Measurements from ENCODE around the gene LTB4R.
"Not testable (repeated sequence)": the region's sequence is repeated elsewhere in the genome, so short reads cannot be mapped to it uniquely, and the experiment has no call there.

LTB4R gene

DNA sequence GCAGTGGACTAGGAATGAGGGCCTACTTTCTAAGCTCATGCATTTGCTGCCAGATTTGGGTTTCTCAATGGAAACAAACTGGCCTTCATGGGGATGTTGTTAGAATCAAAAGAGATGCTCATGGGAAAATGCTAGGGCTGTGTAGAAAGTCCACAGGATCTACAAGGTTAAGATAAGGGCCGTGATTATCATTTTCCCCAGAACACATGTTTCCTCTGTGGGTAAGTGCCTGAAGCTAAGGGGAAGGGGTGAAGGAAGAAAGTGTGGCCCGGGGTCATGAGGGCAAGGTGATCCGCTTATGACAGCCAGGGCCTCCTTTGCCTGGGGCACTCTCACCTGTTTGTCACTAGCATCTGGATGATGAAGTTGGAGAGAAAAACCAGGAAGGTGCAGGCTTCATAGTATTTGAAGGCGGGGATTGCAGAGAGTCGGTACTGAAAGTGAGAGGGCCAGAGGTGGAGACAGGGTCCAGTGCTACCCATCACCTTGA is 13.8 kb downstream of the LTB4R start:
- Histone ChIP-seq H3K36me3 (no peaks in the 10 kb centered on the region), H3K9me3 (ENCODE audit: severe bottlenecking) (no peaks in the 10 kb centered on the region), H3K27ac (peak overlapping the region; percentile 20; the same call in 1 of the 2 replicates), H3K27me3 (ENCODE audit: insufficient read depth, low read depth, severe bottlenecking) (no peaks in the 10 kb centered on the region), H3K4me3 (ENCODE audit: low read depth, low read length) (no peak overlapping the region)
- no peak for DNase-seq
- TF ChIP-seq, protein P1, sequence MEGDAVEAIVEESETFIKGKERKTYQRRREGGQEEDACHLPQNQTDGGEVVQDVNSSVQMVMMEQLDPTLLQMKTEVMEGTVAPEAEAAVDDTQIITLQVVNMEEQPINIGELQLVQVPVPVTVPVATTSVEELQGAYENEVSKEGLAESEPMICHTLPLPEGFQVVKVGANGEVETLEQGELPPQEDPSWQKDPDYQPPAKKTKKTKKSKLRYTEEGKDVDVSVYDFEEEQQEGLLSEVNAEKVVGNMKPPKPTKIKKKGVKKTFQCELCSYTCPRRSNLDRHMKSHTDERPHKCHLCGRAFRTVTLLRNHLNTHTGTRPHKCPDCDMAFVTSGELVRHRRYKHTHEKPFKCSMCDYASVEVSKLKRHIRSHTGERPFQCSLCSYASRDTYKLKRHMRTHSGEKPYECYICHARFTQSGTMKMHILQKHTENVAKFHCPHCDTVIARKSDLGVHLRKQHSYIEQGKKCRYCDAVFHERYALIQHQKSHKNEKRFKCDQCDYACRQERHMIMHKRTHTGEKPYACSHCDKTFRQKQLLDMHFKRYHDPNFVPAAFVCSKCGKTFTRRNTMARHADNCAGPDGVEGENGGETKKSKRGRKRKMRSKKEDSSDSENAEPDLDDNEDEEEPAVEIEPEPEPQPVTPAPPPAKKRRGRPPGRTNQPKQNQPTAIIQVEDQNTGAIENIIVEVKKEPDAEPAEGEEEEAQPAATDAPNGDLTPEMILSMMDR (IDR thresholded peaks at IDR 0.05; ENCODE audit: low read depth, low read length) = no peak

DNA sequence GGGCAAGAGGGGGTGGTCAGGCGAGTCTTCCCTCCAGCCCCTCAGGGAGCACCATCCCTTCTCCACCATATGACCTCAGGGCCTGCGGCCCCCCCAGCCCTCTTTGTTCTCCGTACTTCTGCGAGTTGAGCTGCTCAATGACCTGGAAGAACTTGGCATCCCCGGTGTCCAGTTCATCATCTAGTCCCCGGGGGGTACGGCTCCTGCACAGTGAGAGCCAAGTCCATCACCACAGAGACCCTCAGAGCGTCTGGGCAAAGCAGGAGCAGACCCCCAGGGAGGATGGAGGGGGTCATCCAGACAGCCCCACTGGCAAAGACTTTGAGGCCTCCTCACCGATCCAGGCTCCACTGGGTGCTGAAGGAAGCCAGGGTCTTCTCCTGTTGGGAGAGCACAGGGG is 14.7 kb downstream of the LTB4R start:
- Histone ChIP-seq H3K27me3 (ENCODE audit: insufficient read depth, low read depth, severe bottlenecking) (no peaks in the 10 kb centered on the region), H3K36me3 (no peaks in the 10 kb centered on the region), H3K9me3 (ENCODE audit: severe bottlenecking) (no peaks in the 10 kb centered on the region), H3K27ac (no peak overlapping the region), H3K4me3 (ENCODE audit: low read depth, low read length) (no peak overlapping the region)
- no peak for DNase-seq
- TF ChIP-seq, protein P1 (IDR thresholded peaks at IDR 0.05; ENCODE audit: low read depth, low read length) = no peak

DNA sequence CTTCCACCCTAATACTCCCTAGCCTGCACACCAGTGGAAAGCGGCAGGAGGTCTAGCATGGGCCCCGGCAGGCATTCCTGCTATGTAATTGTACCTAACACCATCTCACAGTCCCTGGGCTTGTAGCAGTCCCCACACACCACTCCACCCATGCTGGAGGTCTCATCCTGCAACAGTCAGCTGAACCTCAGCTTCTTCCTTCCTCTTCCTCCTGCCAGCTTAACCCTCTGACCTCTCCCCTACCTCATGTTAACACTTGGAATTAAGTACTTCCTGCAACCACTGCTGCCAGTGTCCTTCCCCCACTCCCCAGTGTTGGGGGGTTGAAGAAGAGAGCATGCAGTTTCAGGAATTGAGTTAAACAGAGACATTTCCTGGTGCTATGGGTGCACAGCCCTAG is 16.0 kb downstream of the LTB4R start:
- no peak for DNase-seq
- Histone ChIP-seq H3K4me3 (ENCODE audit: low read depth, low read length) (no peak overlapping the region), H3K36me3 (no peaks in the 10 kb centered on the region), H3K27me3 (ENCODE audit: insufficient read depth, low read depth, severe bottlenecking) (no peaks in the 10 kb centered on the region), H3K27ac (no peak overlapping the region), H3K9me3 (ENCODE audit: severe bottlenecking) (no peaks in the 10 kb centered on the region)
- TF ChIP-seq, protein P1 (IDR thresholded peaks at IDR 0.05; ENCODE audit: low read depth, low read length) = no peak

DNA sequence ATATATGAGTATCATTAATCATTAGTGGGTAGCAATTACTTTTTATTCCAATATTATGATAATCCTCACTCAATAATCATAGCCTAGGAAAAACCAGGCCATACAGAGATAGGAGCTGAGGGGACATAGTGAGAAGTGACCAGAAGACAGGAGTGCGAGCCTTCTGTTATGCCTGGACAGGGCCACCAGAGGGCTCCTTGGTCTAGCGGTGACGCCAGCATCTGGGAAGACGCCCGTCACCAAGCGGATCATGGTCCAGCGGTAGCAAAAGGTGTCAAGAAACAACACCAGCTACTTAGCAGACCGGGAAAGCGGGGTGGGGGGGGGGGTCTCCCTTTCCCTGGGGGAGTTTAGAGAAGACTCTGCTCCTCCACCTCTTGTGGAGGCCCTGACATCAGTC is 16.6 kb downstream of the LTB4R start:
- H3K9me3 ChIP-seq (ENCODE audit: severe bottlenecking); H3K27ac ChIP-seq; H3K4me3 ChIP-seq (ENCODE audit: low read depth, low read length); H3K27me3 ChIP-seq (ENCODE audit: insufficient read depth, low read depth, severe bottlenecking); H3K36me3 ChIP-seq: not testable (repeated sequence)
- peak; percentile 69 for DNase-seq
- TF ChIP-seq, protein P1 (IDR thresholded peaks at IDR 0.05; ENCODE audit: low read depth, low read length) = peak; percentile 41

DNA sequence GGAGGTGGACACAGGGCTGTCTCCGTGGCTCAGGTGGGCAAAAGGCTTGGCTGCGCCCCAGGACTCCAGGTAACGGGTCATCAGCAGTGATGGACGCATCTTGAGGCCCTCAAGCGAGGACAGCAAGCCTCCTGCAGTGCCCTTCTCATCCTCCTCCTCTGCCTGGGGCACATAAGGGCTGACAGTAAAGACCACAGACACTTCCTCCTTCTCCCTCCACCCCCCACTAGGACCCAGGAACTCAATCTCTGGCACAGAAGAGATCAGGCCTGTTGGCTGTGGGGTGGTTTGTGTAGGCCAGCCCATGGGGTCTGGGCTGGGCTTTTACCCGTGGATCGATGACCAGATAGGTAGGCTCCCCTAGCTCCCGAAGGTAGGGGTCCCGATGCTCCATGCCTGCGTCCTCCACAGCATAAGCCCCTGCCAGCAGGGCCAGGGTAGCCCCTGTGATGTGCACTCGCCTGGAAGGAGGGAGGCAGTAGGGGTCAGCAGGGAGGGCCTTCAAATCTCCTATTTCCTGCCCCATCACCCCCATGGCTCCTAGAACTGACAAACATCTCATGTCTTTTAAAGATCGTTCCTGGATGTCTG is 17.9 kb downstream of the LTB4R start:
- Histone ChIP-seq H3K9me3 (ENCODE audit: severe bottlenecking) (no peaks in the 10 kb centered on the region), H3K36me3 (no peaks in the 10 kb centered on the region), H3K27ac (no peak overlapping the region), H3K4me3 (ENCODE audit: low read depth, low read length) (no peak overlapping the region), H3K27me3 (ENCODE audit: insufficient read depth, low read depth, severe bottlenecking) (peaks cover 2% of the 10 kb centered on the region)
- DNase-seq = no peak
- TF ChIP-seq, protein P1 (IDR thresholded peaks at IDR 0.05; ENCODE audit: low read depth, low read length) = no peak

DNA sequence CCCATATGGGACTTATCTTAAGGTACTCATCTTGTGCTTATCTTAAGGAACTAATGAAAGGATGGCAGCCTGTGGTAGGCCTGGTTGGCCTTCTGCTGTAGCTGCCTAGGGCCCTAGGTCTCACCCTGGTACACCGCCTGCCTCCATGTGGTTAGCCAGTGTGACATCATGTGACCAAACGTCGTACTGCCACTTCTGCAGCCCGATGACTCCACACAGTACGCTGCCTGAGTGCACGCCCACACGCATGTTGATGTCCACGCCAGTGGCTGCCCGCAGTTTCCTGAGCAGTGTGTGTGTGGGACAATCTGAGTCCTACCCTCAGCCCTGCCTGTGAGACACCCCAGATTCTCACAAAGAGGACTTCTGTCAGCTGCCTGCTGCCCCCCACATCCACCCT is 18.4 kb downstream of the LTB4R start:
- H3K27ac ChIP-seq = no peak overlapping the region
- no peak overlapping the region for H3K4me3 ChIP-seq (ENCODE audit: low read depth, low read length)
- no peak for DNase-seq
- H3K27me3 ChIP-seq (ENCODE audit: insufficient read depth, low read depth, severe bottlenecking) = peaks cover 2% of the 10 kb centered on the region
- H3K9me3 ChIP-seq (ENCODE audit: severe bottlenecking) = no peaks in the 10 kb centered on the region
- TF ChIP-seq, protein P1 (IDR thresholded peaks at IDR 0.05; ENCODE audit: low read depth, low read length) = no peak
- no peaks in the 10 kb centered on the region for H3K36me3 ChIP-seq

Measured in WERI-Rb-1 (cell line).